C4-2B (cell line): ENCODE results near the gene SFTPD.
"Not testable (repeated sequence)": the region's sequence is repeated elsewhere in the genome, so short reads cannot be mapped to it uniquely, and the experiment has no call there.

ENCODE experiments used
- H3K27ac ChIP-seq: fragments of 450-650 bp; 2 replicates; pipeline ENCODE4 v1.5.1; 2017
- TF ChIP-seq, protein P1 (sequence below): fragments of 450-650 bp; conservative IDR thresholded peaks from 2 replicates; pipeline ENCODE4 v1.5.1; 2017; ENCODE audit warnings: mild to moderate bottlenecking

Gene SFTPD

DNA sequence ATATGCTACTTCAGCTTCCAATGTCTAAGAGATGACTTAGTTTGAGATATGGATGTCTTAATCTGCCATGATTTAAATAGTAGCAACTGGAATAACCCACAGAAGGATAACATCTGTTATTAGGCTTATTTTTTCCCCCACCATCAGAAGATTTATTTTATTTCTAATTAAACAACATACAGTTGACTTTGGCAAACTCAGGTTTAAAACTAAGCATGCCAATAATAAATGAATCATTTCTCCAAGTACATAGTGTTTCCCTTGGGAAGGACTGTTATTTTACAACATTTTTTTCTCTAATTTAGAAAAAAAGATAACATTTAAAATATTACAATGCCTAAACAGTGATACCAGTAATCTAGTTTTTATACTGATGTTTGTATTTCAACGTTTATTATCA is 58.4 kb downstream of the SFTPD start:
- no peak overlapping the region for H3K27ac ChIP-seq
- TF ChIP-seq, protein P1, sequence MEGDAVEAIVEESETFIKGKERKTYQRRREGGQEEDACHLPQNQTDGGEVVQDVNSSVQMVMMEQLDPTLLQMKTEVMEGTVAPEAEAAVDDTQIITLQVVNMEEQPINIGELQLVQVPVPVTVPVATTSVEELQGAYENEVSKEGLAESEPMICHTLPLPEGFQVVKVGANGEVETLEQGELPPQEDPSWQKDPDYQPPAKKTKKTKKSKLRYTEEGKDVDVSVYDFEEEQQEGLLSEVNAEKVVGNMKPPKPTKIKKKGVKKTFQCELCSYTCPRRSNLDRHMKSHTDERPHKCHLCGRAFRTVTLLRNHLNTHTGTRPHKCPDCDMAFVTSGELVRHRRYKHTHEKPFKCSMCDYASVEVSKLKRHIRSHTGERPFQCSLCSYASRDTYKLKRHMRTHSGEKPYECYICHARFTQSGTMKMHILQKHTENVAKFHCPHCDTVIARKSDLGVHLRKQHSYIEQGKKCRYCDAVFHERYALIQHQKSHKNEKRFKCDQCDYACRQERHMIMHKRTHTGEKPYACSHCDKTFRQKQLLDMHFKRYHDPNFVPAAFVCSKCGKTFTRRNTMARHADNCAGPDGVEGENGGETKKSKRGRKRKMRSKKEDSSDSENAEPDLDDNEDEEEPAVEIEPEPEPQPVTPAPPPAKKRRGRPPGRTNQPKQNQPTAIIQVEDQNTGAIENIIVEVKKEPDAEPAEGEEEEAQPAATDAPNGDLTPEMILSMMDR = no peak

DNA sequence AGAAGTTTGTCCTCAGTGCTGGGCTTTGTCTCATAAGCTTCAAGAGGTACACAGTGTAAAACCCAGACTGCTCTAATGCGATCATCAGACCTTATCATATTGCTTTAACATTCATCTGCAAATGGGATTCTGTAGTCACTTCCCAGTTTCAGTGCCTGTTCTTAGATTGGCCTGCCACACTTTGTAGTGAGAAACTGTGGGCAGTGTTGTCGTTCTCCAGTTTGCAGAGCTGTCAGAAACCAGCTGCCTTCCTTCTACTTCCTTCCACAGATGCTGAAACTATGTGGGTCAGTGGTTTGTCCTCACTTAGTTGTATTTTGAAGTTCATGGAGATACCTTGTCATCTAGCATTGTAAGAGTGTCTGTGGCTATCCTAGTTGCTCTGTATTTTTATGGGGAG is 59.9 kb downstream of the SFTPD start:
- H3K27ac ChIP-seq = not testable (repeated sequence)
